Measurements from ENCODE around the gene CYP4V2. TPM values are rescaled to one million over a fixed set of nuclear protein-coding genes. Genes with fewer than 3 reads are reported as not detected.

The CYP4V2 gene
- total RNA-seq, 1 donor from 2014 or later, result 22.7 TPM

DNA sequence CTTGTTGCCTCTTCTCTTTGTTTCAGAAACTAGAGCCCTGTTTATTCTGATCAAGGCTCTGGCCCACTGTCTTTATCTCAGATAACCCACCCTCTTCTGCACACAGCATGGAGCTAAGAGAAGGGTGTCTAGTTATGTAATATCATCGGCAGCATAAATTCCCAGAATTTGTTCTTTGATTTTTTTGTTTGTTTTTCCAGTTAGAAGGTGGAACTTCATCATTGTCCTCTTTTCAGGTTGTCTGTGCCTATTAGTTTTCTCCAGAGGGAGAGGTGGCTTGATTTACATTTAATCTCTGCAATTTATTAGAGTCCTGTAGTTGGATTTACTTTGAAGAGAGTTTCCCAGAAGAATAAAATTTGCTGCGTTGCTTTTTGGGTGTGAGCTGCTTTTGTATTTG, 59.4 kb downstream of the CYP4V2 start:
- ATAC-seq (no peak), DNase-seq (ENCODE audit: missing footprints) (no peak)
- intact Hi-C loops (cut with DNase I), result no loop called here

DNA sequence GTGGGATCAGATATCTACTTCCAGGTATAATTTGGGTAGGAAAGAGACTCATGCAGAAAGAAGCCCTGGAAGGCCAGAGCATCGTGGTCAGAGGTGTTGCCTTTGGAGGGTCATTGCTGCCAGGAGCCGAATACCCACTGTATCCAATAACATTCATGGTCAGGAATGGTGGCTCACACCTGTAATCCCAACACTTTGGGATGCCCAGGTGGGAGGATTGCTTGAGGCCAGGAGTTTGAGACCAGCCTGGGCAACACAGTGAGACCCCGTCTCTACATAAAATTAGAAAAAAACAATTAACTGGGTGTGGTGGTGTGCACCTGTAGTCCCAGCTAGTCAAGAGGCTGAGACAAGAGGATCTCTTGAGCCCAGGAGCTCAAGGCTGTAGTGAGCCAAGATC, 63.8 kb downstream of the CYP4V2 start:
- ATAC-seq (no peak), DNase-seq (ENCODE audit: missing footprints) (no peak)
- intact Hi-C loops (cut with DNase I), result no loop called here

DNA sequence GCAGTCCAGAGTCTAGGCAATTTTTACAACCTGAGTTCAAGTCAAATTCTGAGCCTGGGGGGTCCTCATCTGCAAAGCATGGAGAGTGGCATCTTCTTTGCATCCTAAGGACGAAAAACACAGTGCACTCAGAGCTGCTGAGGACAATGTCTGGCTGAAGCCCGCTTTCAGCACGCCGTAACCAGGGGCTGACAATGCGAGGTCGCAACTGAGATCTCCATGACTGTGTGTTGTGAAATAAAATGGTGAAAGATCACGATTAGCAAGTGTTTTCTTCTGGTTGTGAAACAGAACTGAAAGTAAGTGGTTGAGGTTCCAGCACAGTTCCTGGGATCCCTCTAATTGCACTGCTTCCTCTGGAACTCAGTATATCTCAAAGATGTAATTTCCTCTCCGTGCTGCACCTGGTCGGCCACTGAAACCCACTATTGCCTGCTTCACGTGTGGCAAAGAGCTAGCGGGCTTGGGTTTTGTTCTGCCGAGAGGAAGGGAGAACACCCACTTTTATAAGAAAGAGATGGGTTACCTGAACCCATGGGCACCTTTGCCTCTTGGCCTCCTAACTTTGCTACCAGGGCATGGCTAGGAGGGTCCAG, 66.9 kb downstream of the CYP4V2 start:
- ATAC-seq, result no peak
- no peak for DNase-seq (ENCODE audit: missing footprints)
- intact Hi-C loops (cut with DNase I), result no loop called here

DNA sequence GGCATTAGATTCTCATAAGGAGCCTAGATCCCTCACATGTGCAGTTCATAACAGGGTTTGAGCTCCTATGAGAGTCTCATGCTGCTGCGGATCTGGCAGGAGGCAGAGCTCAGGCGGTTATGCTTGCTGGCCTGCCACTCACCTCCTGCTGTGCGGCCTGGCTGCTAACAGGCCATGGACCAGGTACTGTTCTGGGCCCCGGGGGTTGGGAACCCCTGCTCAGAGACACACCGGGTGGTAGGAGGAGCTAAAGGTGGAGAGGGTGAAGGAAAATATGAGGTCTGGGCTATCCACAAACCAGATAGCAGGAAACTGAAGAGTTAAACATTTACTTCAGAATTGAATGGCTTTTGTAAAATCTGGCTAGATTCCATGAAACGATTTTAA, 68.7 kb downstream of the CYP4V2 start:
- no peak for ATAC-seq
- intact Hi-C loops (cut with DNase I), result no loop called here

More for the DNA sequence above, 68.7 kb downstream of the CYP4V2 start:
- DNase-seq (ENCODE audit: missing footprints), result no peak

Other genes with a start within 250 kb of the CYP4V2 start
- gene TLR3, start 122.4 kb upstream of the CYP4V2 start, total RNA-seq, result 5.2 TPM
- 13.9 TPM for gene FAM149A, start 86.9 kb upstream of the CYP4V2 start, total RNA-seq
- gene KLKB1, start 35.9 kb downstream of the CYP4V2 start, total RNA-seq, result 1.4 TPM
- gene F11, start 74.6 kb downstream of the CYP4V2 start, total RNA-seq, result not detected